Sigmoid colon (tissue), 4 donors: ENCODE results near the gene RSBN1L.
A peak's percentile ranks its signal among the peaks of the same experiment; 100 is the strongest.

Source experiments
- EP300 ChIP-seq, 4 donors: sonication (generic); formaldehyde crosslinking; IDR thresholded peaks; one replicate each; pipeline ENCODE4 v1.6.1; 2017; ENCODE audit warnings: antibody characterized with exemption in 4 of 4
- POLR2A ChIP-seq, 2 donors: fragments of 450-650 bp; IDR thresholded peaks; one replicate each; pipeline ENCODE4 v1.6.1; 2016; ENCODE audit warnings: antibody characterized with exemption in 2 of 2, mild to moderate bottlenecking in 2 of 2, moderate library complexity in 2 of 2
- POLR2AphosphoS5 ChIP-seq, 4 donors: sonication (generic); formaldehyde crosslinking; IDR thresholded peaks; one replicate each; pipeline ENCODE4 v1.6.1; 2017; ENCODE audit warnings: antibody characterized with exemption in 4 of 4
- TF ChIP-seq, protein P1 (sequence below), 4 experiments: fragments of 450-650 bp in 3 of 4; fragments of 200-600 bp in 1 of 4; IDR thresholded peaks; one replicate each; pipeline ENCODE4 v1.5.1; 2016 to 2019; ENCODE audit warnings: antibody characterized with exemption in 4 of 4, mild to moderate bottlenecking in 3 of 4, moderate library complexity in 2 of 4

GRCh38 chr7:77657427-77658224 is 38.6 kb upstream of the RSBN1L start:
- TF ChIP-seq POLR2AphosphoS5 (IDR thresholded peaks at IDR 0.05) (no peak), EP300 (IDR thresholded peaks at IDR 0.05) (no peak), POLR2A (IDR thresholded peaks at IDR 0.05) (no peak)
- TF ChIP-seq, protein P1, sequence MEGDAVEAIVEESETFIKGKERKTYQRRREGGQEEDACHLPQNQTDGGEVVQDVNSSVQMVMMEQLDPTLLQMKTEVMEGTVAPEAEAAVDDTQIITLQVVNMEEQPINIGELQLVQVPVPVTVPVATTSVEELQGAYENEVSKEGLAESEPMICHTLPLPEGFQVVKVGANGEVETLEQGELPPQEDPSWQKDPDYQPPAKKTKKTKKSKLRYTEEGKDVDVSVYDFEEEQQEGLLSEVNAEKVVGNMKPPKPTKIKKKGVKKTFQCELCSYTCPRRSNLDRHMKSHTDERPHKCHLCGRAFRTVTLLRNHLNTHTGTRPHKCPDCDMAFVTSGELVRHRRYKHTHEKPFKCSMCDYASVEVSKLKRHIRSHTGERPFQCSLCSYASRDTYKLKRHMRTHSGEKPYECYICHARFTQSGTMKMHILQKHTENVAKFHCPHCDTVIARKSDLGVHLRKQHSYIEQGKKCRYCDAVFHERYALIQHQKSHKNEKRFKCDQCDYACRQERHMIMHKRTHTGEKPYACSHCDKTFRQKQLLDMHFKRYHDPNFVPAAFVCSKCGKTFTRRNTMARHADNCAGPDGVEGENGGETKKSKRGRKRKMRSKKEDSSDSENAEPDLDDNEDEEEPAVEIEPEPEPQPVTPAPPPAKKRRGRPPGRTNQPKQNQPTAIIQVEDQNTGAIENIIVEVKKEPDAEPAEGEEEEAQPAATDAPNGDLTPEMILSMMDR (IDR thresholded peaks at IDR 0.05): peak in 3 of 4 experiments; percentile 29 to 40 (median 33)
